HCT116 (cell line): ENCODE results near the gene CNKSR3. TPM values are rescaled to one million over a fixed set of nuclear protein-coding genes. Genes with fewer than 3 reads are reported as not detected.

Source experiments
- ATAC-seq: fragments of 200-7000 bp; cut with Tn5 transposase; 2 replicates; pipeline ENCODE4 v1.9.1; 2020; ENCODE audit warnings: mild to moderate bottlenecking, moderate library complexity
- BruUV-seq: library from RNA; stranded (reverse); fragments of 400-500 nt; replicated peaks from 2 replicates; lab custom pipeline; 2021; lab: Mats Ljungman, UMichigan
- CTCF ChIA-PET: fragments of 300-600 bp; sonication (Branson Sonifier 250); formaldehyde crosslinking; loops from one replicate; lab custom pipeline; 2021; ENCODE audit warnings: antibody characterized with exemption; lab: Charles Lee
- POLR2A ChIA-PET: fragments of 300-600, 350-600 bp; sonication (Branson Sonifier 250); formaldehyde crosslinking; loops from one replicate; lab custom pipeline; 2021; ENCODE audit warnings: antibody characterized with exemption; lab: Charles Lee
- RAD21 ChIA-PET, 2 experiments: fragments of 300-600 bp; sonication (Branson Sonifier 250); formaldehyde crosslinking; loops; one replicate each; lab custom pipeline; 2023; ENCODE audit warnings: low total read pairs in 2 of 2; ENCODE audit not compliant: uncharacterized antibody in 2 of 2, unreplicated experiment in 2 of 2, low non-redundant PET in 1 of 2; lab: Charles Lee
- DNase-seq: peaks from one replicate; pipeline ENCODE4 v3.0.0-alpha.2; 2010; ENCODE audit warnings: low read depth, low spot score
- H2AFZ ChIP-seq: fragments of 200-600 bp; shearing (Covaris generic), sonication (generic); 2 replicates; pipeline ENCODE4 v1.6.1; 2017; ENCODE audit warnings: low read depth, mixed run types, mixed read lengths, antibody characterized with exemption, low read length; ENCODE audit not compliant: poor library complexity, severe bottlenecking
- H3K27ac ChIP-seq: 2 replicates; pipeline ENCODE4 v1.5.1; 2012; ENCODE audit warnings: low read depth, low read length
- H3K27me3 ChIP-seq: fragments of 200-600 bp; sonication (generic); 2 replicates; pipeline ENCODE4 v1.6.1; 2016; ENCODE audit warnings: mixed run types, low read length, mixed read lengths; ENCODE audit not compliant: insufficient read depth
- H3K36me3 ChIP-seq, 2 experiments: fragments of 200-500 bp in 1 of 2; fragments of 200-600 bp in 1 of 2; sonication (Bioruptor generic) in 1 of 2; sonication (generic) in 1 of 2; 2 replicates each; pipeline versions ENCODE4 v1.5.1 to v1.6.1; 2014 to 2016; ENCODE audit warnings: low read length in 2 of 2, inconsistent platforms in 1 of 2, mixed read lengths in 1 of 2, mixed run types in 1 of 2; ENCODE audit not compliant: insufficient read depth in 2 of 2, control insufficient read depth in 1 of 2
- H3K4me1 ChIP-seq, 2 experiments: fragments of 200-600 bp in 1 of 2; sonication (generic) in 1 of 2; 2 replicates each; pipeline versions ENCODE4 v1.5.1 to v1.6.1; 2012 to 2017; ENCODE audit warnings: low read length in 2 of 2, inconsistent platforms in 1 of 2, mild to moderate bottlenecking in 1 of 2, mixed read lengths in 1 of 2, mixed run types in 1 of 2, moderate library complexity in 1 of 2; ENCODE audit not compliant: insufficient read depth in 2 of 2, control insufficient read depth in 1 of 2
- H3K4me2 ChIP-seq: fragments of 200-600 bp; sonication (generic); 2 replicates; pipeline ENCODE4 v1.6.1; 2017; ENCODE audit warnings: mixed run types, low read length, mixed read lengths
- H3K4me3 ChIP-seq, 2 experiments: fragments of 200-600 bp in 1 of 2; sonication (generic) in 1 of 2; replicated peaks in 1 of 2; 2 replicates each; pipeline ENCODE4 v1.5.1; 2011 to 2016; ENCODE audit warnings: low read length in 2 of 2, control low read depth in 1 of 2, low read depth in 1 of 2, mild to moderate bottlenecking in 1 of 2, mixed read lengths in 1 of 2, mixed run types in 1 of 2
- H3K79me2 ChIP-seq: fragments of 200-600 bp; sonication (generic); 2 replicates; pipeline ENCODE4 v1.6.1; 2017; ENCODE audit warnings: mild to moderate bottlenecking, mixed run types, low read length, moderate library complexity, mixed read lengths; ENCODE audit not compliant: insufficient read depth
- H3K9ac ChIP-seq: fragments of 200-600 bp; sonication (generic); 2 replicates; pipeline ENCODE4 v1.6.1; 2016; ENCODE audit warnings: low read length, mixed read lengths
- H3K9me2 ChIP-seq: fragments of 200-600 bp; sonication (generic), shearing (Covaris generic); 2 replicates; pipeline ENCODE4 v1.6.1; 2017; ENCODE audit warnings: mixed run types, mild to moderate bottlenecking, moderate library complexity; ENCODE audit not compliant: insufficient read depth
- H3K9me3 ChIP-seq, 2 experiments: fragments of 200-500 bp in 1 of 2; fragments of 200-600 bp in 1 of 2; sonication (Bioruptor generic) in 1 of 2; sonication (generic) in 1 of 2; 2 replicates each; pipeline ENCODE4 v1.6.1; 2014 to 2017; ENCODE audit warnings: low read length in 2 of 2, mixed read lengths in 2 of 2, inconsistent platforms in 1 of 2, low read depth in 1 of 2, mild to moderate bottlenecking in 1 of 2, mixed run types in 1 of 2, moderate library complexity in 1 of 2; ENCODE audit not compliant: control insufficient read depth in 1 of 2, insufficient read depth in 1 of 2
- H4K20me1 ChIP-seq: fragments of 200-600 bp; sonication (generic), shearing (Covaris generic); 2 replicates; pipeline ENCODE4 v1.6.1; 2017; ENCODE audit warnings: mixed run types, mild to moderate bottlenecking, moderate library complexity; ENCODE audit not compliant: insufficient read depth
- CBX3 ChIP-seq: IDR thresholded peaks from 2 replicates; pipeline ENCODE4 v1.6.1; 2012; ENCODE audit warnings: low read depth
- EZH2 ChIP-seq: fragments of 200-600 bp; sonication (generic); IDR thresholded peaks from 2 replicates; pipeline ENCODE4 v1.6.1; 2017; ENCODE audit warnings: antibody characterized with exemption, mixed run types
- FOSL1 ChIP-seq: IDR thresholded peaks from 2 replicates; pipeline ENCODE4 v1.6.1; 2012; ENCODE audit warnings: low read depth
- POLR2A ChIP-seq: IDR thresholded peaks from 2 replicates; pipeline ENCODE4 v1.7.0; 2011; ENCODE audit warnings: borderline replicate concordance; ENCODE audit not compliant: insufficient read depth, insufficient read length; ENCODE audit errors: extremely low read depth
- ZFX ChIP-seq: fragments of 450-650 bp; IDR thresholded peaks from 2 replicates; pipeline ENCODE4 v1.6.1; 2017
- intact Hi-C: fragments of 100-400 bp; cut with micrococcal nuclease; formaldehyde crosslinking; loops from 2 replicates; pipeline ENCODE4 v1.10.0; 2022
- total RNA-seq: library from RNA; stranded (reverse); gene quantifications from one replicate; pipeline ENCODE4 v1.2.1, GENCODE V29; 2021; ENCODE audit not compliant: unreplicated experiment
- TF ChIP-seq, protein P1 (sequence below): IDR thresholded peaks from 2 replicates; pipeline ENCODE4 v1.6.1; 2011; ENCODE audit warnings: mild to moderate bottlenecking, low read length, moderate library complexity; ENCODE audit not compliant: insufficient replicate concordance; ENCODE audit errors: extremely low read depth
- TF ChIP-seq, protein P2 (sequence below): IDR thresholded peaks from 2 replicates; pipeline ENCODE4 v1.6.1; 2012
- TF ChIP-seq, protein P3 (sequence below), 3 experiments: fragments of 200-600 bp in 1 of 3; sonication (generic) in 1 of 3; IDR thresholded peaks in 2 of 3; conservative IDR thresholded peaks in 1 of 3; 2 replicates each; pipeline ENCODE4 v1.5.1; 2012 to 2017; ENCODE audit warnings: low read depth in 2 of 3, low read length in 2 of 3, antibody characterized with exemption in 1 of 3, borderline replicate concordance in 1 of 3, control low read depth in 1 of 3, mild to moderate bottlenecking in 1 of 3, mixed read lengths in 1 of 3, mixed run types in 1 of 3, moderate library complexity in 1 of 3; ENCODE audit not compliant: insufficient read depth in 1 of 3
- TF ChIP-seq, protein P4 (sequence below): IDR thresholded peaks from 2 replicates; pipeline ENCODE4 v1.6.1; 2012; ENCODE audit warnings: low read depth

CNKSR3 gene
- total RNA-seq, 1 experiment from 2014 or later: 15.4 TPM

DNA sequence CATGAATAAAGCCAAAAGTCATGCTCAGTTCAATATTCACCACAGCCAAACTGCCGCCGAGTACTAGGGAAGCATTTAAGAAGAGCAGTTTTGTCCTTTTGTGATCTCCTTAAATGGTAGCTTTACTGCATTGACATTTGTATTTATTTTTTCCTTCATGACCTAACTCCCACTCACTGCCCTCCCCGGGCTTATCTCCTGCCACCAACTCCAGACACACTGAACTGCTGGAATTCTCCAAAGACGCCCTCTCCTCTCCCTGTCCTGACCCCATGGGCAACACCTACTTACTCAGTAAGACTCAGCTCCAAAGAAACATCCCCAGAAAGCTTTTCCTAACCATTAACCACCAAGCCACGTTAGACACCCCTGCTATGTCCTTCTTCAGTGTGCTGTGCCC, 48.5 kb upstream of the CNKSR3 start:
- intact Hi-C loops: no loop called here
- Histone ChIP-seq H4K20me1 (no peaks in the 10 kb centered on the region), H3K9me2 (no peaks in the 10 kb centered on the region), H3K4me2 (no peak overlapping the region), H3K36me3 (no peaks in the 10 kb centered on the region), H3K4me3 (no peak overlapping the region), H3K27me3 (no peaks in the 10 kb centered on the region), H2AFZ (no peak overlapping the region), H3K27ac (no peak overlapping the region), H3K9me3 (no peaks in the 10 kb centered on the region), H3K4me1 (peaks cover 3 to 6% of the 10 kb centered on the region in 2 experiments; a peak in 3 of 4 replicates), H3K79me2 (no peaks in the 10 kb centered on the region), H3K9ac (no peak overlapping the region)
- CTCF ChIA-PET: no interaction called here
- POLR2A ChIA-PET: no interaction called here
- no peak for DNase-seq
- RAD21 ChIA-PET: no interaction called here
- no TSS peak for BruUV-seq
- ATAC-seq: no peak
- TF ChIP-seq, protein P1, sequence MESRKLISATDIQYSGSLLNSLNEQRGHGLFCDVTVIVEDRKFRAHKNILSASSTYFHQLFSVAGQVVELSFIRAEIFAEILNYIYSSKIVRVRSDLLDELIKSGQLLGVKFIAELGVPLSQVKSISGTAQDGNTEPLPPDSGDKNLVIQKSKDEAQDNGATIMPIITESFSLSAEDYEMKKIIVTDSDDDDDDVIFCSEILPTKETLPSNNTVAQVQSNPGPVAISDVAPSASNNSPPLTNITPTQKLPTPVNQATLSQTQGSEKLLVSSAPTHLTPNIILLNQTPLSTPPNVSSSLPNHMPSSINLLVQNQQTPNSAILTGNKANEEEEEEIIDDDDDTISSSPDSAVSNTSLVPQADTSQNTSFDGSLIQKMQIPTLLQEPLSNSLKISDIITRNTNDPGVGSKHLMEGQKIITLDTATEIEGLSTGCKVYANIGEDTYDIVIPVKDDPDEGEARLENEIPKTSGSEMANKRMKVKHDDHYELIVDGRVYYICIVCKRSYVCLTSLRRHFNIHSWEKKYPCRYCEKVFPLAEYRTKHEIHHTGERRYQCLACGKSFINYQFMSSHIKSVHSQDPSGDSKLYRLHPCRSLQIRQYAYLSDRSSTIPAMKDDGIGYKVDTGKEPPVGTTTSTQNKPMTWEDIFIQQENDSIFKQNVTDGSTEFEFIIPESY: no peak
- TF ChIP-seq, protein P2, sequence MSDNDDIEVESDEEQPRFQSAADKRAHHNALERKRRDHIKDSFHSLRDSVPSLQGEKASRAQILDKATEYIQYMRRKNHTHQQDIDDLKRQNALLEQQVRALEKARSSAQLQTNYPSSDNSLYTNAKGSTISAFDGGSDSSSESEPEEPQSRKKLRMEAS: no peak
- TF ChIP-seq EZH2 (no peak), CBX3 (no peak), POLR2A (no peak), ZFX (no peak), FOSL1 (no peak)
- TF ChIP-seq, protein P3, sequence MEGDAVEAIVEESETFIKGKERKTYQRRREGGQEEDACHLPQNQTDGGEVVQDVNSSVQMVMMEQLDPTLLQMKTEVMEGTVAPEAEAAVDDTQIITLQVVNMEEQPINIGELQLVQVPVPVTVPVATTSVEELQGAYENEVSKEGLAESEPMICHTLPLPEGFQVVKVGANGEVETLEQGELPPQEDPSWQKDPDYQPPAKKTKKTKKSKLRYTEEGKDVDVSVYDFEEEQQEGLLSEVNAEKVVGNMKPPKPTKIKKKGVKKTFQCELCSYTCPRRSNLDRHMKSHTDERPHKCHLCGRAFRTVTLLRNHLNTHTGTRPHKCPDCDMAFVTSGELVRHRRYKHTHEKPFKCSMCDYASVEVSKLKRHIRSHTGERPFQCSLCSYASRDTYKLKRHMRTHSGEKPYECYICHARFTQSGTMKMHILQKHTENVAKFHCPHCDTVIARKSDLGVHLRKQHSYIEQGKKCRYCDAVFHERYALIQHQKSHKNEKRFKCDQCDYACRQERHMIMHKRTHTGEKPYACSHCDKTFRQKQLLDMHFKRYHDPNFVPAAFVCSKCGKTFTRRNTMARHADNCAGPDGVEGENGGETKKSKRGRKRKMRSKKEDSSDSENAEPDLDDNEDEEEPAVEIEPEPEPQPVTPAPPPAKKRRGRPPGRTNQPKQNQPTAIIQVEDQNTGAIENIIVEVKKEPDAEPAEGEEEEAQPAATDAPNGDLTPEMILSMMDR (IDR thresholded peaks at IDR 0.05 in 2 of 3, conservative IDR thresholded peaks at IDR 0.05 in 1 of 3; ENCODE audit: borderline replicate concordance in 1 of 3, insufficient read depth in 1 of 3, low read depth in 2 of 3, low read length in 2 of 3): no peak
- TF ChIP-seq, protein P4, sequence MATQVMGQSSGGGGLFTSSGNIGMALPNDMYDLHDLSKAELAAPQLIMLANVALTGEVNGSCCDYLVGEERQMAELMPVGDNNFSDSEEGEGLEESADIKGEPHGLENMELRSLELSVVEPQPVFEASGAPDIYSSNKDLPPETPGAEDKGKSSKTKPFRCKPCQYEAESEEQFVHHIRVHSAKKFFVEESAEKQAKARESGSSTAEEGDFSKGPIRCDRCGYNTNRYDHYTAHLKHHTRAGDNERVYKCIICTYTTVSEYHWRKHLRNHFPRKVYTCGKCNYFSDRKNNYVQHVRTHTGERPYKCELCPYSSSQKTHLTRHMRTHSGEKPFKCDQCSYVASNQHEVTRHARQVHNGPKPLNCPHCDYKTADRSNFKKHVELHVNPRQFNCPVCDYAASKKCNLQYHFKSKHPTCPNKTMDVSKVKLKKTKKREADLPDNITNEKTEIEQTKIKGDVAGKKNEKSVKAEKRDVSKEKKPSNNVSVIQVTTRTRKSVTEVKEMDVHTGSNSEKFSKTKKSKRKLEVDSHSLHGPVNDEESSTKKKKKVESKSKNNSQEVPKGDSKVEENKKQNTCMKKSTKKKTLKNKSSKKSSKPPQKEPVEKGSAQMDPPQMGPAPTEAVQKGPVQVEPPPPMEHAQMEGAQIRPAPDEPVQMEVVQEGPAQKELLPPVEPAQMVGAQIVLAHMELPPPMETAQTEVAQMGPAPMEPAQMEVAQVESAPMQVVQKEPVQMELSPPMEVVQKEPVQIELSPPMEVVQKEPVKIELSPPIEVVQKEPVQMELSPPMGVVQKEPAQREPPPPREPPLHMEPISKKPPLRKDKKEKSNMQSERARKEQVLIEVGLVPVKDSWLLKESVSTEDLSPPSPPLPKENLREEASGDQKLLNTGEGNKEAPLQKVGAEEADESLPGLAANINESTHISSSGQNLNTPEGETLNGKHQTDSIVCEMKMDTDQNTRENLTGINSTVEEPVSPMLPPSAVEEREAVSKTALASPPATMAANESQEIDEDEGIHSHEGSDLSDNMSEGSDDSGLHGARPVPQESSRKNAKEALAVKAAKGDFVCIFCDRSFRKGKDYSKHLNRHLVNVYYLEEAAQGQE: no peak
